GM18858 (cell line): ENCODE measurements around the gene GPHN.

Experiments used
- ATAC-seq: cut with Tn5 transposase; IDR thresholded peaks from one replicate; pipeline ENCODE4 v1.9.1; 2021; ENCODE audit not compliant: unreplicated experiment

GPHN gene

GRCh38 chr14:66916421-66916820 is 408.5 kb downstream of the GPHN start:
- no peak for ATAC-seq

DNA sequence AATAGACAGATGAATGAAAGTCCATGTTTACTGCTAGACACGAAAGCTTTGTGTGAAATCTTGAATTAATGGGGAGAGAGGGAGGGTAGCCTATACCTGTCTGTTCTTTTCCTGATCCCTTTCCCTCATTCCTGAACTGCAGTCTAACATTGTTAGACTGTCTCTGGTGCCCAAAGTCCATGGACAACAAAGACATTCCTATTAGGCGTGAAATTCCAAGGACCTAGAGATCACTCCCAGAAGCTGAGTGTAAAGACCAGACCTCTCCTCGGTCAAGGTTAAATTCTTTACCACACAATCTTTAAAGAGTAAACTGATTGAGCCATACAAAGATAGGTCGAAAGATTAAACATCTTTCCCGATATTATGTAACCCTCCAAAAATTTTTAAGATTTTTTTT is 410.6 kb downstream of the GPHN start:
- no peak for ATAC-seq

DNA sequence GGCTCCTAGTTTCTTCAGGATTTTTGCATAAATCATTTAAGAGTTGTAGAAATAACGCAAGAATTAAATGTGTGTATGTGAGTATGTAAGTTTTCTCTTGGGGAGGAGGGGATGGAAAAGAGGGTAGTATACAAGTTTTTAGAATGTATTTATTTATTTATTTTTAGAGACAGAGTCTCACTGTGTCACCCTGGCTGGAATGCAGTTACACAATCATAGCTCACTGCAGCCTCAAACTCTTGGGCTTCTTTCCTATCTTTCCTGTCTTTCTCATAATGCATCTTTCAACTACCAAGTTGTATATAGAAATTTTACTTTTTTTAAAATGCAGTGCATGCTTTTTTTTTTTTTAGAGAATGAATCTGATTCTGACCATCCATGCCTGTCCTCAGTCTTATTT is 412.2 kb downstream of the GPHN start:
- no peak for ATAC-seq

GRCh38 chr14:66923251-66923650 is 415.3 kb downstream of the GPHN start:
- ATAC-seq, result no peak

GRCh38 chr14:66939409-66939808 is 431.5 kb downstream of the GPHN start:
- no peak for ATAC-seq

DNA sequence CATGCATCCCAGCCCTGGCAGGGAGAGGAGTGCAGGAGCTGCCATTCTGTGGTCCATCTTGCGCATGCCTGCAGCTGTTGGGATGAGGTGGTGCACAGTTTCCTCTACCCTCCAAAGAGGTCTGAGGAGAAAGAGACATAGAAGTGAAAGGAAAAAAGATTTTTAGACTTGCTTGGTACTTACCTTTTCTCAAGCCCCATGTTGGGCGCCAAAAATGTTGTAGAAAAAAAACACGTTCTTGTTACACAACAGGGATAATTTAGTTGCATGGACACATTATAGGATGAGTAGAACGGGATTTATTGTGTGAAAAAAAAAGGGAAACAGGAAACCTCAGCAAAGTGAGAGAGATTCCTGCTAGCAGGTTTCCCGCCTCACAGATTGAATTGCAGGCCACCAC is 436.9 kb downstream of the GPHN start:
- no peak for ATAC-seq

GRCh38 chr14:66955159-66955558 is 447.2 kb downstream of the GPHN start:
- ATAC-seq, result no peak

DNA sequence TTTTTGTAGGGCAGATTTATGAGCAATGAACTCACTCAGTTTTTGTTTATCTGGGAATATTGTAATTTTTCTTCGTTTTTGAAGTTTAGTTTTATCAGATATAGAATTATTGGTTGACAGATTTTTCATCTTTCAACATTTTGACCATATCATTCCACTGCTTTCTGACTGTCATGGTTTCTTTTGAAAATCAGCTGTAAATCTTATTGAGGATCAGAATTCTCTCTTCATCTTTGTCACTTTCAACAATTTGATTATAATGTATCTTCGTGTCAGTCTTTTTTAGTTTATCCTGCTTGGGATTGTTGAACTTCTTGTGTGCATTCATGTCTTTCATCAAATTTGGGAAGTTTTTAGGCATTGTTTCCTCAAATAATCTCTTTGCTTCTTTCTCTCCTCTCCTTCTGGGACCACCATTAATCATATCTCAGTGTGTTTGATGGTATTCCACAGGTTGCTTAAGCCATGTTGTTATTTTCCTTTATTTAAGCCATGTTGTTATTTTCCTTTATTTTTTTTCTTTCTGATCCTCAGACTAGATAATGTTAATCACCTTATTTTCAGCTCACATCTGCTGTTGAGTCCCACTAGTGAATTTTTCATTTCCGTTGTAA is 451.6 kb downstream of the GPHN start:
- ATAC-seq, result no peak

- ATAC-seq, result no peak
Measured at GRCh38 chr14:66965831-66966230, 457.9 kb downstream of the GPHN start.

GRCh38 chr14:66972469-66972868 is 464.5 kb downstream of the GPHN start:
- ATAC-seq, result no peak

GRCh38 chr14:66974397-66975025 is 466.6 kb downstream of the GPHN start:
- no peak for ATAC-seq

GRCh38 chr14:66975251-66975650 is 467.3 kb downstream of the GPHN start:
- ATAC-seq, result no peak

GRCh38 chr14:66979101-66979974 is 471.4 kb downstream of the GPHN start:
- no peak for ATAC-seq

DNA sequence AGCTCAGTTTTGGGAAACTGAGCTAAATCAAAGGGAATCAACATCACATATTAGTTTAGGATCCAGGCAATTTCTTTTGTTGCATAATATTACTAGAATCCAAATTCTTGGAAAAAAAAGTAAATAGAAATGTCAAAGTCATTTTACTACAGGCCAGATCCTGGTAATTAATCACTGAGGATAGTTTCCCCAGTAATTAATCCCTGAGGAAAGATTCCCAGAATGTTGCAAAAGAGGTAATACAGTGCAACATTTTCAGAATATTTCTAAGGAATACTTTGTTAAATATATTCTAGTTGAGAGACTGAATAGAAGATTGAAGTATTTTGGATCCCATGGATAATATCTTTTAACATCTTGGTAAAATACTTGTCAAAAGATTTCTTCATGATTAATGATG is 474.3 kb downstream of the GPHN start:
- no peak for ATAC-seq

GRCh38 chr14:66992776-66993175 is 484.8 kb downstream of the GPHN start:
- ATAC-seq, result no peak

DNA sequence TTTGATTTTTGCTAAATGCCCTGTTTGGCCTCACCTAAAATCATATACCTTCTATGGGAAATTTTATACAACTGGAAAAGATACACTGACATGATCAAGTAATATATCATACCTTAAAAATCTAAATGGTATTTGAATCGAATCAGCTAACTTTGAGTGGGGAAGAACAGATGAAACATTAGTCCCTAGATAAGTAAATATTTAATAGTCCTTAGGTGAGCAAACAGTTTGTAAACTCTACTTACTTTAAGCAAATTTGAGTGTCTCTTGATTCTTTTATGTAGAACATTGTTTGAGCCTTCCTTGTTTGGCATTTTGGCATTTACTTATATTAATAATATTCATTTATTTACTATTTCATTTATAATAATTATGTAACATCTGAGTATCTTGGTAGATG is 485.6 kb downstream of the GPHN start:
- ATAC-seq, result no peak

- no peak for ATAC-seq
Measured at GRCh38 chr14:66998013-66998412, 490.1 kb downstream of the GPHN start.

DNA sequence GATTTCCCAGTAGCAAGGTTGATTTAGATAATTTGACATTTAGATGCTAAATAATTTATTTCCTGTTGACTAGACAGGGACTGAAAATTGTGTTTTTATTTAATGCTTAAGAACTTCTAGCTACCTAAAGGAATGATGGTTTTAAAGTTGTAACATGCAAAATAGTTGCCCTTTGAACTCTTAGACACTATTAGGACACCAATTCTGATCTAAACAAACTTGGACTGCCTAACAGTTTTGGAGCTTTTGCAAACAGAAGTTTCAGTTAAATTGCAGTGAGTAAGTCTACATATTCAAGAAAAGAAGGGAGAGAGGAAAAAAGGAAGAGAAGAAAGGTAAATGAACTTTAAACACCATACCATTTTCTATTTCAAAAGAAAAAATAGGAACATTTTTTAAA is 492.0 kb downstream of the GPHN start:
- ATAC-seq, result no peak

- no peak for ATAC-seq
Measured at GRCh38 chr14:67002994-67003753, 495.2 kb downstream of the GPHN start.

DNA sequence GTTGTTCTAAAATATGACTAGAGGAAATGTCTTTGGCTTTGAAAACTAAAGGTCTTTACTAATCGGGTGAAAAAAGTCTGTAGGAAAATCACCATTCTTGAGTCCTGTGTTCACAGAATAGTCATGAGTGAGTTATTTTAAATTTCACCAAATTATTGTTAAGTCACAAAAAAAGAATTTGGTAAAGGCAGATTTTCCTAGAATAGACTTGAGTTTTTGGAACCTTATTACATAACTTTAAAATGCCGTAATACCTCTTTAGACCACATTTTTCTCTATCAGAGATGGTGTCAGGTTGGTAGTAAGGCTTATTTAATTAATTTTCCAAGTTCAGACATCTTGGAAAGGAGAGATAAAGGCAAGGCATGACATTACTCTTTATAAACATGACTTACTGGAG is 496.6 kb downstream of the GPHN start:
- no peak for ATAC-seq

- ATAC-seq, result no peak
Measured at GRCh38 chr14:67010602-67011001, 502.7 kb downstream of the GPHN start.
